Activated naive CD8-positive, alpha-beta T cell treated with anti-CD3 and anti-CD28 coated beads, Interleukin-2, amount 50 U/mL, for 16 hours (primary cell): ENCODE data around the gene CRPPA.
"Not testable (repeated sequence)": the region's sequence is repeated elsewhere in the genome, so short reads cannot be mapped to it uniquely, and the experiment has no call there.

ENCODE experiments used
- DNase-seq: peaks from one replicate; pipeline ENCODE4 v3.0.0-alpha.2; 2020; ENCODE audit warnings: low read depth, low spot score

Gene CRPPA

DNA sequence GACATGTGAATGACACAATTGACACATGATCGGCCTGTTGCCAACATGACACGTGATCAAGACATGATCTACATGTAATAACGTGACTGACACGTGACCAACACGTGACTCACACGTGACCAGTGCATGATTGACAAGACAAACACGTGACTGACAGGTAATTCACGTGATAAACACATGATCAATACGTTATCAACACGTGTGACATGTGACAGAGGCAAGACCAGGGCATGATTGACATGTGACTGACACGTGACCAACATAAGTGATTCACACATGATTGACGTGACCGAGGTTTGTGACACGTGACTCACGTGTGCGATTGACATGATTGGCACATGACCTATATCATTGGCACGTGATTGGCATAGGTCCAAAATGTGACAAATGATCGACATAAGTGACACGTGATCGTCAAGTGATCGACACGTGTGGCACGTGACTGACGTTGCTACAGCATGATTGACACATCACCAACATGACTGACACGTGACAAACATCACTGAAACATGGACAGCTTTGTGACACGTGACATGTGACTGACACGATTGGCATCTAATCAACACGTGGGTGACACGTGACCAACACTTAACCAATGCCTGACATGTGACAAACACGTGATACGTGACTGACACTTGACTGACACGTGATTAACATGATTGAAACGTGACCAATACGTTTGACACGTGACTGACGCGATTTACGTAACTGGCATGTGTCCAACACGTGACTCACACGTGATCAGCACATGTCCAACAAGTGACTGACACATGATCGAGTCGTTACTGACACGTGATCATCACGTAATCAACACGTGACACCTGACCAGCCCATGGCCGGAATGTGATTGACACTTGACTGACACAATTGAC lies 23.0 kb downstream of the CRPPA start:
- no peak for DNase-seq

DNA sequence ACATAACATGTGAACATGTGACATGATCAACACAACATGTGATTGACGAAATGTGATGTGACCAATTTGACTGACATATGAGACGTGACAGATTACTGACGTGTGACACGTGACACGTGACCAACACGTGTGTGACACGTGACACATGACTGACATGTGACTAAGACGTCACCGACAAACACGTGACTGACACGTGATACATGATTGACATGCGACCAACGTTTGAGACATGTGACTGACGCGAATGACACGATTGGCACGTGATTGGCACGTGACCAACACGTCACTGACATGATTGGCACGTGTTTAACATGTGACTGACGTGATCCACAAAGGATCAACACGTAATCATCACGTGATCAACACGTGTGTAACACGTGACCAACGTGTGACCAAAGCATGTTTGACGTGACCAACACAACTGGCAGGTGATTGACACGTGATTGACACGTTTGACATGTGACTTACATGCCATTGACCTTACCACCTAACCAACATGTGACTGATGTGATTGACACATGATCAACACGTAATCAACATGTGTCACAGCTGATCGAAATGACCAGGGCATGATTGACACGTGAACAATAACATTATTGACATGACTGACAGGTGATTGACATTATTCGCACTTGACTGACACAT lies 23.7 kb downstream of the CRPPA start:
- DNase-seq, result no peak

DNA sequence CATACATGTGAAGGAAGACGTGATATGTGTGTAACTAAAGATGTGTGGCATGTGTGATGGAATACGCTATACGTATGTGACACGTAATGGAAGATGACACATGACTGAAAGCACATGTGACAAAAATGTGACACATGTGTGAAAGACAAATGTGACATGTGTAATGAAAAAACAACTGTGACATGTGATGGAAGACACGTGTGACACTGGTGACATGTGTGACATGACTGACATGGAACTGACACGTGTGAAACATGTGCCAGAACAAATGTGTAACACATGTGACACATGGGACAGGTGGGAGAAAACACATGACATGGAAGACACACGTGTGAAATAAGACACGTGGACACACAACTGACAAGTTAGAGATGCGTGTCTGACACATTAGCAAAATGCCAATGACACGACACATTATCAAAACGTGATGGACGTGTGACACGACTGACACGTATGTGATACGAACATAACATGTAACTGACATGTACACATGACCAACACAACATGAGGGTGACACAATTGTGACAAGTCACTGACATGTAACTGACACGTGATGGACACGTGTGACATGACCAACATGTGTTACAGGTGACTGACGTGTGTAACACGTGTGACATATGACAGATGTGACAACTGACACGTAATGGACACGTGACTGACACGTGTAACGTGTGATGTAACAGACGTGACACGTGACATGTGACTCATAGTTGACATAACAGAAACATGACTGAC lies 24.4 kb downstream of the CRPPA start:
- no peak for DNase-seq

DNA sequence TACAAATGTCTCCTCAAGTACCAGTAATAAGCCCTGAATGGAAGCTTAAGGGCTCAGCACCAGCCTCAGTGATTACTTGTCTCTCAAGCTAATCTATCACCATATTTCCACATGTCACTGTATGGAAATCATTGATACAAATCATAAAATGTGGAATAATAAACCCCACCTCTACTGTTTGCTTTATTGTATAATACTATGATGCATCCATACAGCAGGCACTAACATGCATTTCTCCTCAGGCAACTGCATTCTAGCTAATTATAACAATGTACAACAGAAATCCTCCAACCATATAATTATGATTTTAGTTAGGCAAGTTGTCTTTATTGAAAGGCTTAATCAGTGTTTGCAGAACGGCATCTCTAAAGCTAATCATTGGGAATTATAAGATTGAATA lies 26.2 kb downstream of the CRPPA start:
- no peak for DNase-seq

DNA sequence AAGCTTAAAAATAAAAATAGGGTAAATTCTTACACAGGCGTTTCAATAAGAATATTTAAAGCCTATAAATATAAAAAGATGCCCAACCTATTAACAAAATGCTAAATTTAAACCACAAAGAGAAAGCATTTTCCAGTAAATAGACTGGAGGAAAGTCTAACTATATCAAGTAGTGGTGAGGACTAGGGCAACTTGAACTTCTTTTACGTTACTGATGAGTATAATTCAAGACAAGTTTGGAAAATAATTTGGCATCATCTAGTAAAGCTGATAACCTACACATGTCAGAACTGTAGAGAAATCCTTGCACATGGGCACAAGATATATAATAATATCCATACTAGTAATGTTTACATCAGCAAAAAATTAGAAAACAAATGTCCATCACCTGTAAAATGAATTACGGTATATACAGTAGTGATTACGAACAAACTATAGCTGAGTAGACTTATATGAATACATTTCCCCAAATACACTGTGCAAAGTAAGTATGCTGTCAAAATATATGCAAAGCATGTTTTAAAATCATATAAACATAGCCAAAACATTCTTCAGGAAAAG lies 27.4 kb downstream of the CRPPA start:
- no peak for DNase-seq

DNA sequence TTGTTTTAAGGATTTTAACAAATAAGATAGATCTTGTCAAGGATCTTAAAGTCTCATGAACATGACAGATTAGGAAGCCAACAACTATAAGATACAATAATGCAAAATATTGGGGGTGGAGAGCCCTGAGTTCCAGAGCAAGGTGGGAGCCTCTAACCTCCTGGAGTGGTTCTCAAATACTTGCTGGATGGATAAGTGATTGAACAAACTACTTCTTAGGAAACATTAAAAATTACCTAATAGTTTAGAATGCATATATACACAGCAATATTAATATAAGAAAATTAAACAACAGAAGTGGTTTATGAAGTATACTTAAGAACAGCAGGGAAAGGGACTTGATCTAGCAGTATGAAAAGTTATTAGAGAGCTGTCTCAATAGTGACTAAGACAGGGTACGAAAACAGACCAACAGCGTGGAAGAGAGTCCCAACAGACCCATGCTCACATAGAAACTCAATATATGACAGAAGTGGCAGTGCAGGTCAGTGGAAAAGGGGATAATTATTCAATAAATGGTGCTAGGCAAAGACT lies 28.3 kb downstream of the CRPPA start:
- DNase-seq, result no peak

DNA sequence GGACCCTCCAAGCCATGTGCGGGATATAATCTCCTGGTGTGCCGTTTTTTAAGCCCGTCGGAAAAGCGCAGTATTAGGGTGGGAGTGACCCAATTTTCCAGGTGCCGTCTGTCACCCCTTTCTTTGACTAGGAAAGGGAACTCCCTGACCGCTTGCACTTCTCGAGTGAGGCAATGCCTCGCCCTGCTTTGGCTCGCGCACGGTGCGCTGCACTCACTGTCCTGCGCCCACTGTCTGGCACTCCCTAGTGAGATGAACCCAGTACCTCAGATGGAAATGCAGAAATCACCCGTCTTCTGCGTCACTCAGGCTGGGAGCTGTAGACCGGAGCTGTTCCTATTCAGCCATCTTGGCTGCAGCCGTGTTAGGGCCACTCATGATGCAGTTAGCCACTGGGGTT lies 37.6 kb downstream of the CRPPA start:
- not testable (repeated sequence) for DNase-seq

DNA sequence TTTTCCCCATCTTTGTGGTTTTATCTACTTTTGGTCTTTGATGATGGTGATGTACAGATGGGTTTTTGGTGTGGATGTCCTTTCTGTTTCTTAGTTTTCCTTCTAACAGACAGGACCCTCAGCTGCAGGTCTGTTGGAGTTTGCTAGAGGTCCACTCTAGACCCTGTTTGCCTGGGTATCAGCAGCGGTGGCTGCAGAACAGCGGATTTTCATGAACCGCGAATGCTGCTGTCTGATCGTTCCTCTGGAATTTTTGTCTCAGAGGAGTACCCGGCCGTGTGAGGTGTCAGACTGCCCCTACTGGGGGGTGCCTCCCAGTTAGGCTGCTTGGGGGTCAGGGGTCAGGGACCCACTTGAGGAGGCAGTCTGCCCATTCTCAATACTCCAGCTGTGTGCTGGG lies 38.2 kb downstream of the CRPPA start:
- DNase-seq, result not testable (repeated sequence)
